Karpas-422 (cell line): ENCODE measurements around the gene RASAL1. TPM values are rescaled to one million over a fixed set of nuclear protein-coding genes. Genes with fewer than 3 reads are reported as not detected.

Source experiments
- DNase-seq: peaks from one replicate; pipeline ENCODE4 v3.0.0-alpha.2; 2015
- H2AFZ ChIP-seq: fragments of 200-600 bp; sonication (generic); 2 replicates; pipeline ENCODE4 v1.6.1; 2014; ENCODE audit warnings: antibody characterized with exemption, low read length, mixed read lengths
- H3K27ac ChIP-seq: fragments of 200-600 bp; sonication (generic); 2 replicates; pipeline ENCODE4 v1.5.1; 2014; ENCODE audit warnings: mild to moderate bottlenecking, low read length, moderate library complexity
- H3K27me3 ChIP-seq: fragments of 200-600 bp; sonication (generic); 2 replicates; pipeline ENCODE4 v1.6.1; 2014; ENCODE audit warnings: low read length, mixed read lengths
- H3K36me3 ChIP-seq: fragments of 200-600 bp; sonication (generic); 2 replicates; pipeline ENCODE4 v1.6.1; 2014; ENCODE audit warnings: low read length, mixed read lengths; ENCODE audit not compliant: insufficient read depth
- H3K4me1 ChIP-seq: fragments of 200-600 bp; sonication (generic); 2 replicates; pipeline ENCODE4 v1.6.1; 2014; ENCODE audit warnings: mild to moderate bottlenecking, low read length, mixed read lengths
- H3K4me2 ChIP-seq: fragments of 200-600 bp; sonication (generic); 2 replicates; pipeline ENCODE4 v1.6.1; 2014; ENCODE audit warnings: low read length, low read depth, mild to moderate bottlenecking; ENCODE audit not compliant: poor library complexity, severe bottlenecking
- H3K4me3 ChIP-seq: fragments of 200-600 bp; sonication (generic); 2 replicates; pipeline ENCODE4 v1.5.1; 2014; ENCODE audit warnings: mild to moderate bottlenecking, antibody characterized with exemption, low read length, mixed read lengths
- H3K79me2 ChIP-seq: fragments of 200-600 bp; sonication (generic); 2 replicates; pipeline ENCODE4 v1.6.1; 2014; ENCODE audit warnings: mild to moderate bottlenecking, low read length, mixed read lengths
- H3K9ac ChIP-seq: fragments of 200-600 bp; sonication (generic); 2 replicates; pipeline ENCODE4 v1.6.0; 2014; ENCODE audit warnings: low read length
- H3K9me2 ChIP-seq: fragments of 200-600 bp; sonication (generic), shearing (Covaris generic); replicated peaks from 2 replicates; pipeline ENCODE4 v1.6.0; 2014; ENCODE audit warnings: mild to moderate bottlenecking, low read length, moderate library complexity; ENCODE audit not compliant: insufficient read depth
- H3K9me3 ChIP-seq: fragments of 300-700, 200-600 bp; sonication (generic); 2 replicates; pipeline ENCODE4 v1.6.1; 2014; ENCODE audit warnings: low read length, mixed read lengths
- H4K20me1 ChIP-seq: fragments of 200-600 bp; sonication (generic); 2 replicates; pipeline ENCODE4 v1.6.1; 2014; ENCODE audit warnings: mild to moderate bottlenecking, antibody characterized with exemption, low read length, low read depth; ENCODE audit not compliant: insufficient read depth
- total RNA-seq: library from RNA; depleted of rRNA; stranded (reverse); fragments of >200 nt; shearing (Covaris generic); gene quantifications from 2 replicates; pipeline ENCODE4 v1.2.3, GENCODE V29; 2014; ENCODE audit warnings: low replicate concordance

Gene RASAL1
- total RNA-seq, 1 experiment from 2014 or later = 3.4 TPM

GRCh38 chr12:113057565-113058485 is 77.7 kb downstream of the RASAL1 start:
- H3K9ac ChIP-seq = peak overlapping the region; percentile 89
- peak overlapping the region; percentile 99 for H3K27ac ChIP-seq
- H2AFZ ChIP-seq = no peak overlapping the region
- H3K4me3 ChIP-seq = peak overlapping the region; percentile 74
- H3K79me2 ChIP-seq = peaks cover 71% of the 10 kb centered on the region
- DNase-seq = peak; percentile 76
- no peaks in the 10 kb centered on the region for H4K20me1 ChIP-seq
- H3K4me2 ChIP-seq = peak overlapping the region; percentile 86
- peaks cover 86% of the 10 kb centered on the region for H3K4me1 ChIP-seq
- H3K27me3 ChIP-seq = no peaks in the 10 kb centered on the region
- no peaks in the 10 kb centered on the region for H3K9me3 ChIP-seq
- H3K9me2 ChIP-seq = no peaks in the 10 kb centered on the region
- H3K36me3 ChIP-seq = peaks cover 35% of the 10 kb centered on the region

GRCh38 chr12:113056631-113057488 is 78.7 kb downstream of the RASAL1 start, which contains the start of gene DTX1:
TSS of gene DTX1 (plus strand) at chr12:113056730. CDS start at chr12:113058193, 1,463 bp downstream.
- DNase-seq = peak; percentile 83
- Histone ChIP-seq H3K4me2 (peak within 1 kb of the TSS; percentile 86), H3K27me3 (no peaks in the 10 kb centered on the region), H3K27ac (peak within 1 kb of the TSS; percentile 99), H3K36me3 (peaks cover 35% of the 10 kb centered on the region), H4K20me1 (no peaks in the 10 kb centered on the region), H3K9me2 (no peaks in the 10 kb centered on the region), H3K79me2 (peaks cover 70% of the 10 kb centered on the region), H3K4me1 (peaks cover 86% of the 10 kb centered on the region), H3K9me3 (no peaks in the 10 kb centered on the region), H3K4me3 (peak within 1 kb of the TSS; percentile 74), H3K9ac (peak within 1 kb of the TSS; percentile 89), H2AFZ (no peak within 1 kb of the TSS)

GRCh38 chr12:113056381-113056630 is 79.3 kb downstream of the RASAL1 start:
- no peaks in the 10 kb centered on the region for H3K9me2 ChIP-seq
- no peak overlapping the region for H2AFZ ChIP-seq
- no peaks in the 10 kb centered on the region for H4K20me1 ChIP-seq
- peak overlapping the region; percentile 86 for H3K4me2 ChIP-seq
- H3K4me3 ChIP-seq = peak overlapping the region; percentile 74
- no peaks in the 10 kb centered on the region for H3K9me3 ChIP-seq
- peak overlapping the region; percentile 89 for H3K9ac ChIP-seq
- H3K79me2 ChIP-seq = peaks cover 68% of the 10 kb centered on the region
- DNase-seq = no peak
- peaks cover 35% of the 10 kb centered on the region for H3K36me3 ChIP-seq
- no peaks in the 10 kb centered on the region for H3K27me3 ChIP-seq
- peaks cover 86% of the 10 kb centered on the region for H3K4me1 ChIP-seq
- peak overlapping the region; percentile 99 for H3K27ac ChIP-seq

GRCh38 chr12:113055594-113056380 is 79.8 kb downstream of the RASAL1 start:
- no peak overlapping the region for H2AFZ ChIP-seq
- H3K4me2 ChIP-seq = peak overlapping the region; percentile 86
- H3K4me3 ChIP-seq = peak overlapping the region; percentile 74
- peaks cover 30% of the 10 kb centered on the region for H3K36me3 ChIP-seq
- H4K20me1 ChIP-seq = no peaks in the 10 kb centered on the region
- peak overlapping the region; percentile 99 for H3K27ac ChIP-seq
- H3K9me3 ChIP-seq = no peaks in the 10 kb centered on the region
- no peaks in the 10 kb centered on the region for H3K27me3 ChIP-seq
- peak; percentile 56 for DNase-seq
- peaks cover 63% of the 10 kb centered on the region for H3K79me2 ChIP-seq
- peaks cover 86% of the 10 kb centered on the region for H3K4me1 ChIP-seq
- H3K9me2 ChIP-seq = no peaks in the 10 kb centered on the region
- peak overlapping the region; percentile 89 for H3K9ac ChIP-seq

- Histone ChIP-seq H3K4me2 (peak overlapping the region; percentile 86), H3K4me1 (peaks cover 86% of the 10 kb centered on the region), H4K20me1 (no peaks in the 10 kb centered on the region), H2AFZ (no peak overlapping the region), H3K9me3 (no peaks in the 10 kb centered on the region), H3K79me2 (peaks cover 56% of the 10 kb centered on the region), H3K27me3 (no peaks in the 10 kb centered on the region), H3K36me3 (peaks cover 22% of the 10 kb centered on the region), H3K27ac (peak overlapping the region; percentile 99), H3K9me2 (no peaks in the 10 kb centered on the region), H3K4me3 (peak overlapping the region; percentile 74), H3K9ac (peak overlapping the region; percentile 89)
- DNase-seq = no peak
Measured at GRCh38 chr12:113054948-113055486, 80.5 kb downstream of the RASAL1 start.

GRCh38 chr12:113052326-113052725 is 83.2 kb downstream of the RASAL1 start:
- Histone ChIP-seq H3K27me3 (no peaks in the 10 kb centered on the region), H3K36me3 (0 out of 2 replicates have a peak, but pooled peaks cover under 1% of the 10 kb centered on the region), H3K9me2 (no peaks in the 10 kb centered on the region), H2AFZ (no peak overlapping the region), H3K4me1 (peaks cover 75% of the 10 kb centered on the region), H3K27ac (peak overlapping the region; percentile 93), H3K4me2 (peak overlapping the region; percentile 47), H3K9ac (peak overlapping the region; percentile 58), H3K4me3 (peak overlapping the region; percentile 0; the same call in 1 of the 2 replicates), H3K79me2 (peaks cover 29% of the 10 kb centered on the region), H3K9me3 (no peaks in the 10 kb centered on the region), H4K20me1 (no peaks in the 10 kb centered on the region)
- peak; percentile 63 for DNase-seq

GRCh38 chr12:113051759-113052158 is 83.8 kb downstream of the RASAL1 start:
- H3K4me1 ChIP-seq = peaks cover 75% of the 10 kb centered on the region
- peaks cover 24% of the 10 kb centered on the region for H3K79me2 ChIP-seq
- no peaks in the 10 kb centered on the region for H3K9me3 ChIP-seq
- peak overlapping the region; percentile 58 for H3K9ac ChIP-seq
- no peaks in the 10 kb centered on the region for H4K20me1 ChIP-seq
- no peaks in the 10 kb centered on the region for H3K36me3 ChIP-seq
- H2AFZ ChIP-seq = no peak overlapping the region
- H3K4me3 ChIP-seq = no peak overlapping the region
- H3K27ac ChIP-seq = peak overlapping the region; percentile 93
- no peaks in the 10 kb centered on the region for H3K9me2 ChIP-seq
- H3K4me2 ChIP-seq = peak overlapping the region; percentile 47
- DNase-seq = no peak
- H3K27me3 ChIP-seq = no peaks in the 10 kb centered on the region
